DMS153 treated with DMSO at 0.1 percent for 48 hours (cell line): Measurements from ENCODE around the gene CAPN7.
"Not testable (repeated sequence)": the region's sequence is repeated elsewhere in the genome, so short reads cannot be mapped to it uniquely, and the experiment has no call there.

Experiments used
- DNase-seq: peaks from one replicate; lab custom pipeline; 2025; ENCODE audit not compliant: unreplicated experiment; lab: John Stamatoyannopoulos, UW

The CAPN7 gene

GRCh38 chr3:15205934-15206661, at the start of gene CAPN7:
TSS of gene CAPN7 (plus strand) at chr3:15206246. CDS start at chr3:15206496, 250 bp downstream.
- DNase-seq = no peak

- no peak for DNase-seq
These were observed 48.6 kb upstream of the CAPN7 start for GRCh38 chr3:15157441-15157840.

- no peak for DNase-seq
These were observed 46.4 kb upstream of the CAPN7 start for GRCh38 chr3:15159501-15160136.

- DNase-seq = no peak
These were observed 45.4 kb upstream of the CAPN7 start for GRCh38 chr3:15160662-15161061.

- DNase-seq = no peak
These were observed 44.9 kb upstream of the CAPN7 start for GRCh38 chr3:15161133-15161532.

GRCh38 chr3:15163656-15164055, 42.4 kb upstream of the CAPN7 start:
- DNase-seq = not testable (repeated sequence)

GRCh38 chr3:15164340-15164739, 41.7 kb upstream of the CAPN7 start:
- DNase-seq = no peak

- no peak for DNase-seq
These were observed 41.0 kb upstream of the CAPN7 start for GRCh38 chr3:15165061-15165460.

- not testable (repeated sequence) for DNase-seq
These were observed 39.7 kb upstream of the CAPN7 start for GRCh38 chr3:15166391-15166790.

- DNase-seq = no peak
These were observed 35.0 kb upstream of the CAPN7 start for GRCh38 chr3:15171096-15171495.

GRCh38 chr3:15172806-15173205, 33.2 kb upstream of the CAPN7 start:
- no peak for DNase-seq

GRCh38 chr3:15174953-15175352, 31.1 kb upstream of the CAPN7 start:
- no peak for DNase-seq

- DNase-seq = no peak
These were observed 30.4 kb upstream of the CAPN7 start for GRCh38 chr3:15175605-15176004.

- DNase-seq = no peak
These were observed 25.9 kb upstream of the CAPN7 start for GRCh38 chr3:15180042-15180611.

GRCh38 chr3:15181511-15181910, 24.5 kb upstream of the CAPN7 start:
- no peak for DNase-seq

GRCh38 chr3:15181963-15182362, 24.1 kb upstream of the CAPN7 start:
- no peak for DNase-seq

GRCh38 chr3:15183011-15183410, 23.0 kb upstream of the CAPN7 start:
- DNase-seq = no peak

GRCh38 chr3:15185404-15185803, 20.6 kb upstream of the CAPN7 start:
- DNase-seq = no peak

- no peak for DNase-seq
These were observed 20.0 kb upstream of the CAPN7 start for GRCh38 chr3:15186101-15186476.

GRCh38 chr3:15186477-15187164, 19.4 kb upstream of the CAPN7 start:
- not testable (repeated sequence) for DNase-seq

- no peak for DNase-seq
These were observed 8.6 kb upstream of the CAPN7 start for GRCh38 chr3:15197340-15198029.
